GM23338 (cell line): ENCODE measurements around the gene SF3B1. TPM values are rescaled to one million over a fixed set of nuclear protein-coding genes. Genes with fewer than 3 reads are reported as not detected.

Experiments
- ATAC-seq: fragments of 200-7000 bp; cut with Tn5 transposase; 3 replicates; pipeline ENCODE4 v1.9.1; 2020
- DNase-seq: peaks from one replicate; pipeline ENCODE4 v3.0.0-alpha.2; 2015; ENCODE audit warnings: low spot score
- H2AFZ ChIP-seq: fragments of 200-600 bp; sonication (generic); 2 replicates; pipeline ENCODE4 v1.8.0; 2016; ENCODE audit warnings: antibody characterized with exemption, mild to moderate bottlenecking, moderate library complexity
- H3F3A ChIP-seq: fragments of 200-600 bp; sonication (generic); replicated peaks from 2 replicates; pipeline ENCODE4 v1.8.0; 2017; ENCODE audit warnings: antibody characterized with exemption, mixed run types, low read depth
- H3K27ac ChIP-seq: fragments of 200-600 bp; sonication (generic); 2 replicates; pipeline ENCODE4 v1.6.1; 2016; ENCODE audit warnings: low read depth
- H3K27me3 ChIP-seq: fragments of 200-600 bp; sonication (generic); 2 replicates; pipeline ENCODE4 v1.8.0; 2016; ENCODE audit warnings: mild to moderate bottlenecking, mixed run types, moderate library complexity; ENCODE audit not compliant: insufficient read depth
- H3K36me3 ChIP-seq: fragments of 200-600 bp; sonication (generic); 2 replicates; pipeline ENCODE4 v1.8.0; 2016; ENCODE audit warnings: mild to moderate bottlenecking; ENCODE audit not compliant: insufficient read depth
- H3K4me1 ChIP-seq: fragments of 200-600 bp; sonication (generic); 2 replicates; pipeline ENCODE4 v1.8.0; 2016; ENCODE audit warnings: mild to moderate bottlenecking, moderate library complexity; ENCODE audit not compliant: insufficient read depth
- H3K4me2 ChIP-seq: fragments of 200-600 bp; sonication (generic); 2 replicates; pipeline ENCODE4 v1.7.1; 2017; ENCODE audit warnings: mixed run types
- H3K4me3 ChIP-seq: fragments of 200-600 bp; sonication (generic); 2 replicates; pipeline ENCODE4 v1.6.1; 2016; ENCODE audit warnings: mixed run types
- H3K79me2 ChIP-seq: fragments of 200-600 bp; sonication (generic); replicated peaks from 2 replicates; pipeline ENCODE4 v1.8.0; 2017; ENCODE audit warnings: mild to moderate bottlenecking; ENCODE audit not compliant: insufficient read depth
- H3K9me2 ChIP-seq: fragments of 200-600 bp; sonication (generic); 2 replicates; pipeline ENCODE4 v1.8.0; 2017; ENCODE audit not compliant: insufficient read depth
- H4K20me1 ChIP-seq: fragments of 200-600 bp; sonication (generic); replicated peaks from 2 replicates; pipeline ENCODE4 v1.8.0; 2017; ENCODE audit warnings: mild to moderate bottlenecking; ENCODE audit not compliant: insufficient read depth
- H3K27ac Mint-ChIP-seq: 2 replicates; pipeline ENCODE4 v1.8.0; 2020; ENCODE audit warnings: inconsistent platforms, mild to moderate bottlenecking, moderate library complexity, mixed read lengths
- H3K27me3 Mint-ChIP-seq: 3 replicates; pipeline ENCODE4 v1.8.0; 2022; ENCODE audit warnings: low read depth, mild to moderate bottlenecking, moderate library complexity, mixed read lengths, inconsistent platforms; ENCODE audit not compliant: insufficient read depth, poor library complexity
- H3K36me3 Mint-ChIP-seq: 3 replicates; pipeline ENCODE4 v1.8.0; 2021; ENCODE audit warnings: low read depth, mild to moderate bottlenecking, inconsistent platforms, moderate library complexity, mixed read lengths
- H3K4me1 Mint-ChIP-seq: 3 replicates; pipeline ENCODE4 v1.8.0; 2020; ENCODE audit warnings: mild to moderate bottlenecking, inconsistent platforms, mixed read lengths
- H3K4me3 Mint-ChIP-seq: 3 replicates; pipeline ENCODE4 v1.8.0; 2021; ENCODE audit warnings: moderate library complexity, mild to moderate bottlenecking, inconsistent platforms, mixed read lengths
- H3K9me3 Mint-ChIP-seq: 3 replicates; pipeline ENCODE4 v1.8.0; 2020; ENCODE audit warnings: moderate library complexity, mild to moderate bottlenecking, inconsistent platforms, mixed read lengths
- CREB1 ChIP-seq: fragments of 250-450 bp; sonication (Bioruptor Pico); IDR thresholded peaks from 2 replicates; pipeline ENCODE4 v1.5.0; 2020; ENCODE audit warnings: low read depth, mild to moderate bottlenecking, moderate library complexity
- EZH2phosphoT487 ChIP-seq: fragments of 200-600 bp; sonication (generic); IDR thresholded peaks from one replicate; pipeline ENCODE4 v1.8.1; 2018; ENCODE audit warnings: antibody characterized with exemption; ENCODE audit not compliant: unreplicated experiment
- NANOG ChIP-seq: IDR thresholded peaks from 2 replicates; pipeline ENCODE4 v1.6.1; 2016; ENCODE audit warnings: antibody characterized with exemption, borderline replicate concordance
- POLR2AphosphoS5 ChIP-seq: IDR thresholded peaks from 2 replicates; pipeline ENCODE4 v1.6.1; 2016; ENCODE audit warnings: antibody characterized with exemption, low read depth
- STAT1 ChIP-seq: IDR thresholded peaks from one replicate; pipeline ENCODE4 v1.6.1; 2016; ENCODE audit warnings: antibody characterized with exemption; ENCODE audit not compliant: unreplicated experiment
- ZNF331 ChIP-seq: fragments of 250-450 bp; sonication (Bioruptor Pico); IDR thresholded peaks from 2 replicates; pipeline ENCODE4 v1.5.0; 2020; ENCODE audit warnings: low read depth, mild to moderate bottlenecking, moderate library complexity
- polyA plus RNA-seq: library from polyadenylated mRNA; unstranded; fragments of >200 nt; fragmentation: Nextera tagmentation; extraction: Ambion mirVana; gene quantifications from 2 replicates; pipeline ENCODE4 v1.2.1, GENCODE V29; 2016
- total RNA-seq: library from RNA; depleted of rRNA; stranded (reverse); fragments of >200 nt; shearing (Covaris generic); gene quantifications from 2 replicates; pipeline ENCODE4 v1.2.3, GENCODE V29; 2014
- TF ChIP-seq, protein P1 (sequence below): fragments of 250-450 bp; sonication (Bioruptor Pico); IDR thresholded peaks from 2 replicates; pipeline ENCODE4 v1.5.0; 2020; ENCODE audit warnings: mild to moderate bottlenecking, moderate library complexity
- TF ChIP-seq, protein P2 (sequence below): IDR thresholded peaks from 2 replicates; pipeline ENCODE4 v1.6.1; 2016; ENCODE audit warnings: antibody characterized with exemption

Gene SF3B1
- total and polyA plus RNA-seq, 2 experiments from 2014 or later = 238 to 340 TPM

DNA sequence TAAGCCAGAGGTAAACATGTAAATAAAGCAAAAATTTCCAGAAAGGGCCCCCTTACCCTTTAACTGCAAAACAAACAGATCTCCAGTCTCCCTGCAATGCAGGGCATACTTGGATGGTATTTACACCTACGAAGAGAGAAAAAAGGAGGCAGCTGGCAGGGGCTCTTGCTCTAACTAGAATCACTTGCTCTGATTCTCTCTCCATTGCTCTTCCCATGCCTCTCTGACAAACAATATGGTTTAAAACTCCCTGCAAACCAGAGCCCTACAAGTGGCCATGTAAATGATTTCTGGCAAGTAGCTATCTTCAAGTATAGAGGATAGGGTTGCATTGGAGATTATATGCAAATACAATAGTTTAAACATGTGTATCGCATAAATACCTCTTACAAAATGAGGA is 35.9 kb downstream of the SF3B1 start:
- DNase-seq (no peak), ATAC-seq (no peak)
- peaks cover 95% of the 10 kb centered on the region for H3K36me3 ChIP-seq
- H3K4me1 ChIP-seq = no peaks in the 10 kb centered on the region
- no peaks in the 10 kb centered on the region for H3K27me3 ChIP-seq
- H3K36me3 Mint-ChIP-seq = peaks cover 96% of the 10 kb centered on the region
- H3K4me3 ChIP-seq = no peak overlapping the region
- no peak overlapping the region for H3K27ac ChIP-seq
- no peaks in the 10 kb centered on the region; the same call in 1 of the 2 replicates for H3K79me2 ChIP-seq
- no peaks in the 10 kb centered on the region for H3K9me2 ChIP-seq
- no peak overlapping the region for H3K4me2 ChIP-seq
- H3K4me3 Mint-ChIP-seq = no peak overlapping the region
- no peak overlapping the region for H3K27ac Mint-ChIP-seq
- TF ChIP-seq CREB1 (CRISPR knock-in tag) = no peak
- TF ChIP-seq NANOG = no peak
- TF ChIP-seq ZNF331 (CRISPR knock-in tag) = no peak
- TF ChIP-seq, protein P1, sequence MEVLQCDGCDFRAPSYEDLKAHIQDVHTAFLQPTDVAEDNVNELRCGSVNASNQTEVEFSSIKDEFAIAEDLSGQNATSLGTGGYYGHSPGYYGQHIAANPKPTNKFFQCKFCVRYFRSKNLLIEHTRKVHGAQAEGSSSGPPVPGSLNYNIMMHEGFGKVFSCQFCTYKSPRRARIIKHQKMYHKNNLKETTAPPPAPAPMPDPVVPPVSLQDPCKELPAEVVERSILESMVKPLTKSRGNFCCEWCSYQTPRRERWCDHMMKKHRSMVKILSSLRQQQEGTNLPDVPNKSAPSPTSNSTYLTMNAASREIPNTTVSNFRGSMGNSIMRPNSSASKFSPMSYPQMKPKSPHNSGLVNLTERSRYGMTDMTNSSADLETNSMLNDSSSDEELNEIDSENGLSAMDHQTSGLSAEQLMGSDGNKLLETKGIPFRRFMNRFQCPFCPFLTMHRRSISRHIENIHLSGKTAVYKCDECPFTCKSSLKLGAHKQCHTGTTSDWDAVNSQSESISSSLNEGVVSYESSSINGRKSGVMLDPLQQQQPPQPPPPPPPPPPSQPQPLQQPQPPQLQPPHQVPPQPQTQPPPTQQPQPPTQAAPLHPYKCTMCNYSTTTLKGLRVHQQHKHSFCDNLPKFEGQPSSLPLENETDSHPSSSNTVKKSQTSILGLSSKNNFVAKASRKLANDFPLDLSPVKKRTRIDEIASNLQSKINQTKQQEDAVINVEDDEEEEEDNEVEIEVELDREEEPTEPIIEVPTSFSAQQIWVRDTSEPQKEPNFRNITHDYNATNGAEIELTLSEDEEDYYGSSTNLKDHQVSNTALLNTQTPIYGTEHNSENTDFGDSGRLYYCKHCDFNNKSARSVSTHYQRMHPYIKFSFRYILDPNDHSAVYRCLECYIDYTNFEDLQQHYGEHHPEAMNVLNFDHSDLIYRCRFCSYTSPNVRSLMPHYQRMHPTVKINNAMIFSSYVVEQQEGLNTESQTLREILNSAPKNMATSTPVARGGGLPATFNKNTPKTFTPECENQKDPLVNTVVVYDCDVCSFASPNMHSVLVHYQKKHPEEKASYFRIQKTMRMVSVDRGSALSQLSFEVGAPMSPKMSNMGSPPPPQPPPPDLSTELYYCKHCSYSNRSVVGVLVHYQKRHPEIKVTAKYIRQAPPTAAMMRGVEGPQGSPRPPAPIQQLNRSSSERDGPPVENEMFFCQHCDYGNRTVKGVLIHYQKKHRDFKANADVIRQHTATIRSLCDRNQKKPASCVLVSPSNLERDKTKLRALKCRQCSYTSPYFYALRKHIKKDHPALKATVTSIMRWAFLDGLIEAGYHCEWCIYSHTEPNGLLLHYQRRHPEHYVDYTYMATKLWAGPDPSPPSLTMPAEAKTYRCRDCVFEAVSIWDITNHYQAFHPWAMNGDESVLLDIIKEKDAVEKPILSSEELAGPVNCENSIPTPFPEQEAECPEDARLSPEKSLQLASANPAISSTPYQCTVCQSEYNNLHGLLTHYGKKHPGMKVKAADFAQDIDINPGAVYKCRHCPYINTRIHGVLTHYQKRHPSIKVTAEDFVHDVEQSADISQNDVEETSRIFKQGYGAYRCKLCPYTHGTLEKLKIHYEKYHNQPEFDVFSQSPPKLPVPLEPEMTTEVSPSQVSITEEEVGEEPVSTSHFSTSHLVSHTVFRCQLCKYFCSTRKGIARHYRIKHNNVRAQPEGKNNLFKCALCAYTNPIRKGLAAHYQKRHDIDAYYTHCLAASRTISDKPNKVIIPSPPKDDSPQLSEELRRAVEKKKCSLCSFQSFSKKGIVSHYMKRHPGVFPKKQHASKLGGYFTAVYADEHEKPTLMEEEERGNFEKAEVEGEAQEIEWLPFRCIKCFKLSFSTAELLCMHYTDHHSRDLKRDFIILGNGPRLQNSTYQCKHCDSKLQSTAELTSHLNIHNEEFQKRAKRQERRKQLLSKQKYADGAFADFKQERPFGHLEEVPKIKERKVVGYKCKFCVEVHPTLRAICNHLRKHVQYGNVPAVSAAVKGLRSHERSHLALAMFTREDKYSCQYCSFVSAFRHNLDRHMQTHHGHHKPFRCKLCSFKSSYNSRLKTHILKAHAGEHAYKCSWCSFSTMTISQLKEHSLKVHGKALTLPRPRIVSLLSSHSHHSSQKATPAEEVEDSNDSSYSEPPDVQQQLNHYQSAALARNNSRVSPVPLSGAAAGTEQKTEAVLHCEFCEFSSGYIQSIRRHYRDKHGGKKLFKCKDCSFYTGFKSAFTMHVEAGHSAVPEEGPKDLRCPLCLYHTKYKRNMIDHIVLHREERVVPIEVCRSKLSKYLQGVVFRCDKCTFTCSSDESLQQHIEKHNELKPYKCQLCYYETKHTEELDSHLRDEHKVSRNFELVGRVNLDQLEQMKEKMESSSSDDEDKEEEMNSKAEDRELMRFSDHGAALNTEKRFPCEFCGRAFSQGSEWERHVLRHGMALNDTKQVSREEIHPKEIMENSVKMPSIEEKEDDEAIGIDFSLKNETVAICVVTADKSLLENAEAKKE = no peak
- TF ChIP-seq STAT1 = no peak
- no peak for TF ChIP-seq EZH2phosphoT487
- TF ChIP-seq POLR2AphosphoS5 = no peak
- TF ChIP-seq, protein P2, sequence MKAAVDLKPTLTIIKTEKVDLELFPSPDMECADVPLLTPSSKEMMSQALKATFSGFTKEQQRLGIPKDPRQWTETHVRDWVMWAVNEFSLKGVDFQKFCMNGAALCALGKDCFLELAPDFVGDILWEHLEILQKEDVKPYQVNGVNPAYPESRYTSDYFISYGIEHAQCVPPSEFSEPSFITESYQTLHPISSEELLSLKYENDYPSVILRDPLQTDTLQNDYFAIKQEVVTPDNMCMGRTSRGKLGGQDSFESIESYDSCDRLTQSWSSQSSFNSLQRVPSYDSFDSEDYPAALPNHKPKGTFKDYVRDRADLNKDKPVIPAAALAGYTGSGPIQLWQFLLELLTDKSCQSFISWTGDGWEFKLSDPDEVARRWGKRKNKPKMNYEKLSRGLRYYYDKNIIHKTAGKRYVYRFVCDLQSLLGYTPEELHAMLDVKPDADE = no peak
- H3F3A ChIP-seq = no peaks in the 10 kb centered on the region
- H3K9me3 Mint-ChIP-seq = no peaks in the 10 kb centered on the region
- H3K27me3 Mint-ChIP-seq = no peaks in the 10 kb centered on the region
- H2AFZ ChIP-seq = no peak overlapping the region
- peaks cover 12% of the 10 kb centered on the region; the same call in 1 of the 2 replicates for H4K20me1 ChIP-seq
- H3K4me1 Mint-ChIP-seq = no peaks in the 10 kb centered on the region
